Measurements from ENCODE around the gene NAA80. TPM values are rescaled to one million over a fixed set of nuclear protein-coding genes. Genes with fewer than 3 reads are reported as not detected.

The NAA80 gene
- total and polyA plus RNA-seq, 2 of the 13 experiments (the other 11 are each of a cell fraction or from before 2014, with no cell fraction given) = 3.4 to 8.7 TPM

DNA sequence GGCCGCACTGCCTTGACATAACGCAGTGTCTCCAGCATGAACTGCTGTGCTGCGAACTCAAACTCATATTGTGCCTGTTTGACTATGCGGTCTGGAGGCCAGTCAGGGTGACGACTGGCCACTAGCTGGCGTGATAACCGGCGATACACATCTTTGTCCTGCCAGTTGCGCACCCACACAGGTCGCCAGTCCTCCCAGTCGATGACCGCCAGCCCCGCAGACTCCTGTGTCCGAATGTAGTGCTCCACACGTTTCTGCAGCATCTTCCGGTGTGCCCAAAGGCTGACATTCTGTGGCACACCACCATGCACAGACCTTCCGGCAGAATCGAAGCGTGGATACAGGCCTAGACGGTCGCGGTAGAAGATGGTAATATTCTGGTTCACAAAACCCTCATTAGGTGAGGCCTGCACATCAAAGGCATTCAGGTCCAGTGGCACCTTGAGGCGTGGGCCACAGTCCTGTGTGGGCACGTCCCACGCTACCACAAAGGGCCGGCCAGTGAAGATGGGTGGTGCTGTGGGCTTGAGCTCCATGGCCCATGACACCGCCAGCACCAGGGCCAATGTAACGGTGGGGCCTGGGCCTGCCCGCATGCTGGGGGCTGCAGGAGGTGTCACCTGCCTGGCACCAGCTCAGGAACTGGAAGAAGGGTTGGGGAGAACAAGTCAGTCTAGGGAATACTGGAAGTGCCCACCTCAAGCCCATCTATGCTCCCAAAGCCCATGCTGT is 20.9 kb upstream of the NAA80 start (continued):
- TF ChIP-seq RBM22 (optimal IDR thresholded peaks at IDR 0.05; ENCODE audit: low read length) = peak; percentile 15
- TF ChIP-seq U2AF2 (IDR thresholded peaks at IDR 0.05; ENCODE audit: low read depth, low read length) = no peak
- no peak for TF ChIP-seq JARID2 (CRISPR knock-in tag; IDR thresholded peaks at IDR 0.05; ENCODE audit: insufficient replicate concordance)
- peak; percentile 19; the same call in 1 of the 2 replicates for TF ChIP-seq ZFY (CRISPR knock-in tag; IDR thresholded peaks at IDR 0.05)
- no peak for TF ChIP-seq ZFAT (CRISPR knock-in tag; conservative IDR thresholded peaks at IDR 0.05)
- TF ChIP-seq, protein P1, sequence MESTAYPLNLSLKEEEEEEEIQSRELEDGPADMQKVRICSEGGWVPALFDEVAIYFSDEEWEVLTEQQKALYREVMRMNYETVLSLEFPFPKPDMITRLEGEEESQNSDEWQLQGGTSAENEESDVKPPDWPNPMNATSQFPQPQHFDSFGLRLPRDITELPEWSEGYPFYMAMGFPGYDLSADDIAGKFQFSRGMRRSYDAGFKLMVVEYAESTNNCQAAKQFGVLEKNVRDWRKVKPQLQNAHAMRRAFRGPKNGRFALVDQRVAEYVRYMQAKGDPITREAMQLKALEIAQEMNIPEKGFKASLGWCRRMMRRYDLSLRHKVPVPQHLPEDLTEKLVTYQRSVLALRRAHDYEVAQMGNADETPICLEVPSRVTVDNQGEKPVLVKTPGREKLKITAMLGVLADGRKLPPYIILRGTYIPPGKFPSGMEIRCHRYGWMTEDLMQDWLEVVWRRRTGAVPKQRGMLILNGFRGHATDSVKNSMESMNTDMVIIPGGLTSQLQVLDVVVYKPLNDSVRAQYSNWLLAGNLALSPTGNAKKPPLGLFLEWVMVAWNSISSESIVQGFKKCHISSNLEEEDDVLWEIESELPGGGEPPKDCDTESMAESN (CRISPR knock-in tag; conservative IDR thresholded peaks at IDR 0.05) = 0 out of 2 replicates have a peak, but pooled peaks have one; percentile 3
- 0 out of 2 replicates have a peak, but pooled peaks have one; percentile 13 for TF ChIP-seq ZNF788 (CRISPR knock-in tag; IDR thresholded peaks at IDR 0.05; ENCODE audit: borderline replicate concordance)
- no peak for TF ChIP-seq RORA (CRISPR knock-in tag; IDR thresholded peaks at IDR 0.05)
- TF ChIP-seq, protein P2, sequence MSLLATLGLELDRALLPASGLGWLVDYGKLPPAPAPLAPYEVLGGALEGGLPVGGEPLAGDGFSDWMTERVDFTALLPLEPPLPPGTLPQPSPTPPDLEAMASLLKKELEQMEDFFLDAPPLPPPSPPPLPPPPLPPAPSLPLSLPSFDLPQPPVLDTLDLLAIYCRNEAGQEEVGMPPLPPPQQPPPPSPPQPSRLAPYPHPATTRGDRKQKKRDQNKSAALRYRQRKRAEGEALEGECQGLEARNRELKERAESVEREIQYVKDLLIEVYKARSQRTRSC (CRISPR knock-in tag; IDR thresholded peaks at IDR 0.05; ENCODE audit: low read depth) = no peak
- TF ChIP-seq, protein P3, sequence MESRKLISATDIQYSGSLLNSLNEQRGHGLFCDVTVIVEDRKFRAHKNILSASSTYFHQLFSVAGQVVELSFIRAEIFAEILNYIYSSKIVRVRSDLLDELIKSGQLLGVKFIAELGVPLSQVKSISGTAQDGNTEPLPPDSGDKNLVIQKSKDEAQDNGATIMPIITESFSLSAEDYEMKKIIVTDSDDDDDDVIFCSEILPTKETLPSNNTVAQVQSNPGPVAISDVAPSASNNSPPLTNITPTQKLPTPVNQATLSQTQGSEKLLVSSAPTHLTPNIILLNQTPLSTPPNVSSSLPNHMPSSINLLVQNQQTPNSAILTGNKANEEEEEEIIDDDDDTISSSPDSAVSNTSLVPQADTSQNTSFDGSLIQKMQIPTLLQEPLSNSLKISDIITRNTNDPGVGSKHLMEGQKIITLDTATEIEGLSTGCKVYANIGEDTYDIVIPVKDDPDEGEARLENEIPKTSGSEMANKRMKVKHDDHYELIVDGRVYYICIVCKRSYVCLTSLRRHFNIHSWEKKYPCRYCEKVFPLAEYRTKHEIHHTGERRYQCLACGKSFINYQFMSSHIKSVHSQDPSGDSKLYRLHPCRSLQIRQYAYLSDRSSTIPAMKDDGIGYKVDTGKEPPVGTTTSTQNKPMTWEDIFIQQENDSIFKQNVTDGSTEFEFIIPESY (CRISPR knock-in tag; IDR thresholded peaks at IDR 0.05) = peak; percentile 89
- peak; percentile 35; the same call in 1 of the 2 replicates for TF ChIP-seq ZNF598 (CRISPR knock-in tag; IDR thresholded peaks at IDR 0.05; ENCODE audit: borderline replicate concordance)
- 0 out of 2 replicates have a peak, but pooled peaks have one; percentile 29 for TF ChIP-seq ZNF530 (CRISPR knock-in tag; IDR thresholded peaks at IDR 0.05; ENCODE audit: low read depth)
- 0 out of 2 replicates have a peak, but pooled peaks have one; percentile 25 for TF ChIP-seq ZNF768 (CRISPR knock-in tag; IDR thresholded peaks at IDR 0.05)
- no peak for TF ChIP-seq ZNF136 (CRISPR knock-in tag; IDR thresholded peaks at IDR 0.05; ENCODE audit: low read depth)
- TF ChIP-seq ZMYM3 (CRISPR knock-in tag; IDR thresholded peaks at IDR 0.05) = no peak
- no peak for TF ChIP-seq PTBP1 (IDR thresholded peaks at IDR 0.05; ENCODE audit: low read depth, low read length, poor library complexity, severe bottlenecking)
- no peak; the same call in 1 of the 2 replicates for TF ChIP-seq ZNF143 (CRISPR knock-in tag; IDR thresholded peaks at IDR 0.05)
- 0 out of 2 replicates have a peak, but pooled peaks have one; percentile 27 for TF ChIP-seq RBFOX2 (IDR thresholded peaks at IDR 0.05; ENCODE audit: low read depth, low read length)
- peak; percentile 40; the same call in 1 of the 2 replicates for TF ChIP-seq DNMT1 (CRISPR knock-in tag; IDR thresholded peaks at IDR 0.05)
- TF ChIP-seq ZNF501 (CRISPR knock-in tag; IDR thresholded peaks at IDR 0.05) = peak; percentile 41; the same call in 1 of the 2 replicates
- TF ChIP-seq XRCC5 (optimal IDR thresholded peaks at IDR 0.05; ENCODE audit: low read length) = no peak
- no peak for TF ChIP-seq ZNF563 (CRISPR knock-in tag; IDR thresholded peaks at IDR 0.05)
- TF ChIP-seq, protein P4, sequence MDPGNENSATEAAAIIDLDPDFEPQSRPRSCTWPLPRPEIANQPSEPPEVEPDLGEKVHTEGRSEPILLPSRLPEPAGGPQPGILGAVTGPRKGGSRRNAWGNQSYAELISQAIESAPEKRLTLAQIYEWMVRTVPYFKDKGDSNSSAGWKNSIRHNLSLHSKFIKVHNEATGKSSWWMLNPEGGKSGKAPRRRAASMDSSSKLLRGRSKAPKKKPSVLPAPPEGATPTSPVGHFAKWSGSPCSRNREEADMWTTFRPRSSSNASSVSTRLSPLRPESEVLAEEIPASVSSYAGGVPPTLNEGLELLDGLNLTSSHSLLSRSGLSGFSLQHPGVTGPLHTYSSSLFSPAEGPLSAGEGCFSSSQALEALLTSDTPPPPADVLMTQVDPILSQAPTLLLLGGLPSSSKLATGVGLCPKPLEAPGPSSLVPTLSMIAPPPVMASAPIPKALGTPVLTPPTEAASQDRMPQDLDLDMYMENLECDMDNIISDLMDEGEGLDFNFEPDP (CRISPR knock-in tag; conservative IDR thresholded peaks at IDR 0.05) = 0 out of 2 replicates have a peak, but pooled peaks have one; percentile 62
- TF ChIP-seq AGO2 (optimal IDR thresholded peaks at IDR 0.05; ENCODE audit: low read depth, low read length) = peak; percentile 86
